Retina (tissue), 1 donor: ENCODE measurements around the gene DOK6.

ENCODE experiments used
- DNase-seq: peaks from one replicate; pipeline ENCODE4 v3.0.0-alpha.2; 2016

The DOK6 gene

GRCh38 chr18:69691008-69691760 is 290.5 kb downstream of the DOK6 start:
- no peak for DNase-seq

- no peak for DNase-seq
Measured at GRCh38 chr18:69697069-69697468, 296.4 kb downstream of the DOK6 start.

- DNase-seq = no peak
Measured at GRCh38 chr18:69697689-69698088, 297.0 kb downstream of the DOK6 start.

- DNase-seq = no peak
Measured at GRCh38 chr18:69701305-69701704, 300.6 kb downstream of the DOK6 start.

- DNase-seq = no peak
Measured at GRCh38 chr18:69703461-69703860, 302.8 kb downstream of the DOK6 start.

GRCh38 chr18:69705987-69706386 is 305.3 kb downstream of the DOK6 start:
- no peak for DNase-seq

- no peak for DNase-seq
Measured at GRCh38 chr18:69708844-69709243, 308.2 kb downstream of the DOK6 start.

- no peak for DNase-seq
Measured at GRCh38 chr18:69715191-69715795, 314.6 kb downstream of the DOK6 start.

GRCh38 chr18:69717586-69717985 is 316.9 kb downstream of the DOK6 start:
- no peak for DNase-seq

GRCh38 chr18:69718912-69719547 is 318.3 kb downstream of the DOK6 start:
- DNase-seq = no peak

- no peak for DNase-seq
Measured at GRCh38 chr18:69720422-69720821, 319.7 kb downstream of the DOK6 start.

- no peak for DNase-seq
Measured at GRCh38 chr18:69723434-69723833, 322.7 kb downstream of the DOK6 start.

GRCh38 chr18:69725009-69725408 is 324.3 kb downstream of the DOK6 start:
- no peak for DNase-seq

GRCh38 chr18:69725855-69726508 is 325.3 kb downstream of the DOK6 start:
- no peak for DNase-seq

GRCh38 chr18:69727912-69728572 is 327.4 kb downstream of the DOK6 start:
- no peak for DNase-seq

GRCh38 chr18:69730664-69731063 is 330.0 kb downstream of the DOK6 start:
- DNase-seq = no peak

GRCh38 chr18:69734536-69734935 is 333.8 kb downstream of the DOK6 start:
- DNase-seq = no peak

- DNase-seq = no peak
Measured at GRCh38 chr18:69736730-69737129, 336.0 kb downstream of the DOK6 start.

GRCh38 chr18:69737851-69738250 is 337.2 kb downstream of the DOK6 start:
- DNase-seq = peak; percentile 26

GRCh38 chr18:69747388-69747787 is 346.7 kb downstream of the DOK6 start:
- DNase-seq = no peak

GRCh38 chr18:69752737-69753380 is 352.2 kb downstream of the DOK6 start:
- DNase-seq = no peak

- DNase-seq = no peak
Measured at GRCh38 chr18:69754108-69754507, 353.4 kb downstream of the DOK6 start.

- no peak for DNase-seq
Measured at GRCh38 chr18:69755041-69755440, 354.4 kb downstream of the DOK6 start.
